Peyer's patch (tissue), 4 donors: ENCODE results near the gene THRB. TPM values are rescaled to one million over a fixed set of nuclear protein-coding genes. Genes with fewer than 3 reads are reported as not detected.

Experiments
- DNase-seq, 3 donors: peaks; one replicate each; pipeline ENCODE4 v3.0.0-alpha.2; 2017 to 2019
- H3K27ac ChIP-seq, 4 donors: fragments of 200-600 bp; sonication (generic); one replicate each; pipeline ENCODE4 v1.5.1; 2016 to 2019
- H3K27me3 ChIP-seq, 2 donors: fragments of 200-600 bp; sonication (generic); one replicate each; pipeline ENCODE4 v1.5.1; 2019
- H3K36me3 ChIP-seq, 3 donors: fragments of 200-600 bp; sonication (generic); one replicate each; pipeline ENCODE4 v1.5.1; 2016 to 2019
- H3K4me1 ChIP-seq, 4 donors: fragments of 200-600 bp; sonication (generic); one replicate each; pipeline ENCODE4 v1.5.1; 2016 to 2019
- H3K4me3 ChIP-seq, 4 donors: fragments of 200-600 bp; sonication (generic); 1 replicate in 3 of 4; 2 replicates in 1 of 4; pipeline ENCODE4 v1.5.1; 2016 to 2019; ENCODE audit warnings: mild to moderate bottlenecking in 1 of 4
- H3K9me3 ChIP-seq, 4 donors: fragments of 200-600 bp; sonication (generic); one replicate each; pipeline ENCODE4 v1.5.1; 2016 to 2019; ENCODE audit warnings: mild to moderate bottlenecking in 1 of 4
- POLR2A ChIP-seq, 2 donors: fragments of 450-650 bp; IDR thresholded peaks; one replicate each; pipeline ENCODE4 v1.5.1; 2017; ENCODE audit warnings: antibody characterized with exemption in 2 of 2, mild to moderate bottlenecking in 2 of 2, moderate library complexity in 2 of 2
- total RNA-seq, 4 donors: library from RNA; depleted of rRNA; stranded (reverse); fragments of >200 nt; gene quantifications; one replicate each; pipeline ENCODE4 v1.1.0, GENCODE V29; 2016
- TF ChIP-seq, protein P1 (sequence below), 6 experiments: fragments of 450-650 bp in 4 of 6; fragments of 200-600 bp in 2 of 6; sonication (generic) in 1 of 6; IDR thresholded peaks; one replicate each; pipeline ENCODE4 v1.5.1; 2017 to 2019; ENCODE audit warnings: antibody characterized with exemption in 6 of 6, mild to moderate bottlenecking in 3 of 6, moderate library complexity in 1 of 6

Gene THRB
- total RNA-seq, 4 donors from 2014 or later, result 2.6 to 13.2 (median 8.4) TPM

DNA sequence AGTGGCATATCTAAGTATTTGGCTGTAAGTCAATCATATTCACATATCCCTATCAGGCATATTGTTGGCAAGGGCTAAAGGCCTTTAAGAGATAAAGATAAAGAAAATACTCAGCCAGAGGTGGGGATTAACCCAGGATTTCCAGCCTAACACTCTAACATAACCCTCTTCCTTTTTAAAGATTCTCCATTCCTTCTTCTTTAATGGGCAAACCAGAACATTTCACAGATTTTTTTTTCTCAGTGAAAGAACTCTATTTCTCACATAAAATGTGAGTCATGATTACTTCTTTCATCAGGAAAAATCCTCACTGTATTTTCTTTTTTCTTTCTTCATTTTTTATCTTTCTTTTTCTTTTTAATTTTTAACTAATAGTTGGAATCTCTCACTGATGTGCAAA is 349.2 kb downstream of the THRB start:
- H3K27me3 ChIP-seq, result no peaks in the 10 kb centered on the region
- no peaks in the 10 kb centered on the region for H3K9me3 ChIP-seq
- TF ChIP-seq POLR2A (IDR thresholded peaks at IDR 0.05), result no peak
- TF ChIP-seq, protein P1, sequence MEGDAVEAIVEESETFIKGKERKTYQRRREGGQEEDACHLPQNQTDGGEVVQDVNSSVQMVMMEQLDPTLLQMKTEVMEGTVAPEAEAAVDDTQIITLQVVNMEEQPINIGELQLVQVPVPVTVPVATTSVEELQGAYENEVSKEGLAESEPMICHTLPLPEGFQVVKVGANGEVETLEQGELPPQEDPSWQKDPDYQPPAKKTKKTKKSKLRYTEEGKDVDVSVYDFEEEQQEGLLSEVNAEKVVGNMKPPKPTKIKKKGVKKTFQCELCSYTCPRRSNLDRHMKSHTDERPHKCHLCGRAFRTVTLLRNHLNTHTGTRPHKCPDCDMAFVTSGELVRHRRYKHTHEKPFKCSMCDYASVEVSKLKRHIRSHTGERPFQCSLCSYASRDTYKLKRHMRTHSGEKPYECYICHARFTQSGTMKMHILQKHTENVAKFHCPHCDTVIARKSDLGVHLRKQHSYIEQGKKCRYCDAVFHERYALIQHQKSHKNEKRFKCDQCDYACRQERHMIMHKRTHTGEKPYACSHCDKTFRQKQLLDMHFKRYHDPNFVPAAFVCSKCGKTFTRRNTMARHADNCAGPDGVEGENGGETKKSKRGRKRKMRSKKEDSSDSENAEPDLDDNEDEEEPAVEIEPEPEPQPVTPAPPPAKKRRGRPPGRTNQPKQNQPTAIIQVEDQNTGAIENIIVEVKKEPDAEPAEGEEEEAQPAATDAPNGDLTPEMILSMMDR (IDR thresholded peaks at IDR 0.05), result no peak
- no peak overlapping the region for H3K27ac ChIP-seq
- H3K36me3 ChIP-seq, result no peaks in the 10 kb centered on the region
- no peaks in the 10 kb centered on the region for H3K4me1 ChIP-seq
- no peak for DNase-seq
- H3K4me3 ChIP-seq, result no peak overlapping the region

DNA sequence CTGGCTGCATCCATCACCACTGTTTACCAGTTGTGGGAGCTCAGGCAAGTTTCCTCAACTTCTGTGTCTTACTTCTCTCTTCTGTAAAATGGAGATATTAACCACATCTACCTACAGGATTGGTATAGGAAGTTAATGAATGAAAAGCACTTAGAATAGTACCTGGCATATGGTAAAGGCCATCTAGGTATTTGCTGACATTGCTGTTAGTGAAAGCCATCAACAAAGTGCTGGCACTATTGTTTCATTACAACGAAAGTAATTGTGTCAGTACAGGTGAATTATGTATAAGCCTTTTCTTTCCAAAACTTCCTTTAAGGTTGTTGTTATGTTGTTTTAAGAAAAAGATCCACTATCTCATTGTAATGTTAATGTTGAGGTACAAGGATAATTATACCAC is 352.5 kb downstream of the THRB start:
- Histone ChIP-seq H3K27ac (no peak overlapping the region), H3K27me3 (no peaks in the 10 kb centered on the region), H3K9me3 (no peaks in the 10 kb centered on the region), H3K4me3 (no peak overlapping the region), H3K4me1 (peaks cover 0 to 18% (median 0%) of the 10 kb centered on the region in 4 donors), H3K36me3 (no peaks in the 10 kb centered on the region)
- DNase-seq, result no peak
- no peak for TF ChIP-seq POLR2A (IDR thresholded peaks at IDR 0.05)
- TF ChIP-seq, protein P1 (IDR thresholded peaks at IDR 0.05), result no peak

GRCh38 chr3:24141548-24141947 is 353.1 kb downstream of the THRB start:
- no peak overlapping the region for H3K4me3 ChIP-seq
- H3K27me3 ChIP-seq, result no peaks in the 10 kb centered on the region
- DNase-seq, result no peak
- no peaks in the 10 kb centered on the region for H3K9me3 ChIP-seq
- TF ChIP-seq, protein P1 (IDR thresholded peaks at IDR 0.05), result no peak
- no peak for TF ChIP-seq POLR2A (IDR thresholded peaks at IDR 0.05)
- peaks cover 0 to 24% (median 0%) of the 10 kb centered on the region in 4 donors for H3K4me1 ChIP-seq
- no peaks in the 10 kb centered on the region for H3K36me3 ChIP-seq
- no peak overlapping the region for H3K27ac ChIP-seq

DNA sequence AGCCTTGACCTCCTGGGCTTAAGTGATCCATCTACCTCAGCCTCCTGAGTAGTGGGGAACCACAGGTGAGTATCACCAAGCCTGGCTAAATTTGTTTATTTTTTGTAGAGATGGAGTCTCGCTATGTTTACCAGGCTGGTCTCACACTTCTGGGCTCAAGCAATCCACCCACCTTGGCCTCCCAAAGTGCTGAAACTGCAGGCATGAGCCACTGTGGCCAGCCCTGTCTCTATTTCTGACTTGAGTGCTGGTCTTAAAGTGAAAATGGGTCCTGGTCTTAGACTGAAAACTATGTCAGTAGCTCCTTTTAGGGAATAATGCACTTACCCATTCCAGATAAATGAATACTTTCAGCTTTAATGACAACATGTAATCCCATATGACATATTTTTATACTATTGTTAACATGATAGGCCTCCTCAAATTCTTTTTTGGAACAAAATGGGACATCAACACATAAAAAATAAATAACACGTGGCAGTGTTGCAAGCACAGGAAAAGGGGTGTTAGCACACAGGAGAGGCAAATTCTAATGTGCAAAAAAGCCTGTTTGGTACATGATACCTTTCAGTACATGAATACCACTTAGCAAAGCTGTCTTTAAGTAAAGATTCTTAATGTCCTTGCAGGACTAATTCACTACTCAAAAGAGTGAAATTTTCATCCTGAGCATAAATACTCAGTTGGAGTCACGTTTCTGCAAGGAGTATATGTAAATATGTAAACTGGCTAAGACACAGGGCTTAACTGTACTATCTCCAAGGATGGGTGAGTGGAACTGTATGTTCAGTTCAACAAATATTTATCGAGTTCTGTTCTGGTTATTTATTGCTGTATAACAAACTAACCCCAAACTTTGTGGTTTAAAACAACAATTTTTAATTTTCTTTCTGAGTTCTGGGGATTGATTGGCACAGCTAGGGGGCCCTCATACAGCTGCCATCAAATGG is 354.9 kb downstream of the THRB start:
- no peaks in the 10 kb centered on the region for H3K9me3 ChIP-seq
- H3K36me3 ChIP-seq, result no peaks in the 10 kb centered on the region
- H3K4me1 ChIP-seq, result peaks cover 0 to 24% (median 0%) of the 10 kb centered on the region in 4 donors
- no peak overlapping the region for H3K4me3 ChIP-seq
- no peak for DNase-seq
- no peaks in the 10 kb centered on the region for H3K27me3 ChIP-seq
- TF ChIP-seq POLR2A (IDR thresholded peaks at IDR 0.05), result no peak
- TF ChIP-seq, protein P1 (IDR thresholded peaks at IDR 0.05), result no peak
- H3K27ac ChIP-seq, result peak overlapping the region in 2 of 4 donors; percentile 45 to 50

DNA sequence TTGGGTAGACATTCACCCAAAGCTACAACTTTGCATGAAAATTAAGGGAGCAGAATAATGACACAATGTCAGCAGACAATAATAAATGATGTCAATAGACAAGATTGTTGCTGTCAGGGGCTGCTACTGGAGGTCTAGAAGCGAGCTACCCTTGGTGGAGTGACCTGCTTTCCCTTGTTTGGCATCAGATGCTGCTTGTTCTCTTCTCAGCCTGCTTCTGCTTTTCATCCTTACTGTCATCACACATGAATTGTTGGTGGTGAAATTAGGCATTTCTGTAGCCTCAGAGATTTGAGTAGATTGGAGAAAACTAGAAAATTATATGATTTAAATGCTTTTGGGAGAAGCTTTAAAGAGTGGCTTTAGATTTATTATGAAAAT is 355.8 kb downstream of the THRB start:
- H3K27me3 ChIP-seq, result no peaks in the 10 kb centered on the region
- H3K4me3 ChIP-seq, result no peak overlapping the region
- H3K27ac ChIP-seq, result peak overlapping the region in 1 of 4 donors; percentile 50
- TF ChIP-seq POLR2A (IDR thresholded peaks at IDR 0.05), result no peak
- TF ChIP-seq, protein P1 (IDR thresholded peaks at IDR 0.05), result no peak
- no peaks in the 10 kb centered on the region for H3K36me3 ChIP-seq
- no peak for DNase-seq
- peaks cover 0 to 24% (median 0%) of the 10 kb centered on the region in 4 donors for H3K4me1 ChIP-seq
- no peaks in the 10 kb centered on the region for H3K9me3 ChIP-seq
